SK-N-SH (cell line): ENCODE data around the gene MAP3K7CL. TPM values are rescaled to one million over a fixed set of nuclear protein-coding genes. Genes with fewer than 3 reads are reported as not detected.

Experiments
- CTCF ChIA-PET: fragments of 300-600, 350-600 bp; formaldehyde crosslinking; extraction: SDS; loops from one replicate; lab custom pipeline; 2021; lab: Yijun Ruan, JAX
- POLR2A ChIA-PET: fragments of 350-600 bp; sonication (Branson Sonifier 250); formaldehyde crosslinking; extraction: SDS; loops from one replicate; lab custom pipeline; 2020; ENCODE audit warnings: antibody characterized with exemption, inconsistent platforms; lab: Yijun Ruan, JAX
- DNase-seq: peaks from one replicate; pipeline ENCODE4 v3.0.0; 2012
- H2AFZ ChIP-seq: fragments of 200-600 bp; sonication (generic); 2 replicates; pipeline ENCODE4 v1.8.1; 2016; ENCODE audit warnings: antibody characterized with exemption, mild to moderate bottlenecking, low read depth
- H3F3A ChIP-seq: fragments of 200-600 bp; sonication (generic); replicated peaks from 2 replicates; pipeline ENCODE3; 2016; ENCODE audit warnings: antibody characterized with exemption, mild to moderate bottlenecking; ENCODE audit not compliant: insufficient read depth
- H3K27ac ChIP-seq, 2 experiments: fragments of 200-500 bp in 1 of 2; fragments of 200-600 bp in 1 of 2; sonication (Bioruptor generic) in 1 of 2; sonication (generic), shearing (Covaris generic) in 1 of 2; 2 replicates each; pipeline versions ENCODE4 v1.5.1 to v1.6.1; 2014 to 2016; ENCODE audit warnings: low read depth in 2 of 2, inconsistent platforms in 1 of 2, low read length in 1 of 2, mild to moderate bottlenecking in 1 of 2, mixed read lengths in 1 of 2
- H3K27me3 ChIP-seq: fragments of 200-600 bp; sonication (generic), shearing (Covaris generic); 2 replicates; pipeline ENCODE4 v1.6.1; 2016; ENCODE audit warnings: mixed run types; ENCODE audit not compliant: insufficient read depth
- H3K36me3 ChIP-seq, 2 experiments: fragments of 200-500 bp in 1 of 2; fragments of 200-600 bp in 1 of 2; sonication (Bioruptor generic) in 1 of 2; sonication (generic) in 1 of 2; replicated peaks in 1 of 2; 2 replicates each; pipeline versions ENCODE3 to v1.5.1; 2014 to 2016; ENCODE audit warnings: low read length in 1 of 2, mild to moderate bottlenecking in 1 of 2; ENCODE audit not compliant: insufficient read depth in 2 of 2, control insufficient read depth in 1 of 2
- H3K4me1 ChIP-seq, 2 experiments: fragments of 200-500 bp in 1 of 2; fragments of 200-600 bp in 1 of 2; sonication (Bioruptor generic) in 1 of 2; sonication (generic), shearing (Covaris generic) in 1 of 2; 2 replicates each; pipeline versions ENCODE4 v1.5.1 to v1.6.1; 2014 to 2016; ENCODE audit warnings: low read depth in 1 of 2, low read length in 1 of 2, mixed run types in 1 of 2; ENCODE audit not compliant: insufficient read depth in 2 of 2, control insufficient read depth in 1 of 2
- H3K4me2 ChIP-seq: fragments of 200-600 bp; sonication (generic), shearing (Covaris generic); 2 replicates; pipeline ENCODE4 v1.6.1; 2017; ENCODE audit warnings: mixed run types
- H3K4me3 ChIP-seq, 2 experiments: fragments of 200-500 bp in 1 of 2; fragments of 200-600 bp in 1 of 2; sonication (Bioruptor generic) in 1 of 2; sonication (generic), shearing (Covaris generic) in 1 of 2; 2 replicates each; pipeline versions ENCODE4 v1.5.1 to v1.8.1; 2014 to 2016; ENCODE audit warnings: low read depth in 2 of 2, inconsistent platforms in 1 of 2, low read length in 1 of 2, mild to moderate bottlenecking in 1 of 2, mixed read lengths in 1 of 2, moderate library complexity in 1 of 2
- H3K79me2 ChIP-seq: fragments of 200-600 bp; sonication (generic); 2 replicates; pipeline ENCODE4 v1.8.1; 2017; ENCODE audit warnings: mild to moderate bottlenecking; ENCODE audit not compliant: insufficient read depth
- H3K9ac ChIP-seq: fragments of 200-600 bp; sonication (generic); 2 replicates; pipeline ENCODE4 v1.6.1; 2017; ENCODE audit warnings: mixed run types
- H3K9me2 ChIP-seq: fragments of 200-600 bp; sonication (generic); 2 replicates; pipeline ENCODE4 v1.6.1; 2017; ENCODE audit warnings: mixed run types
- H3K9me3 ChIP-seq: fragments of 200-600 bp; sonication (generic); 2 replicates; pipeline ENCODE4 v1.6.1; 2017; ENCODE audit warnings: mixed run types, mild to moderate bottlenecking, moderate library complexity
- H4K20me1 ChIP-seq: fragments of 200-600 bp; sonication (generic); 2 replicates; pipeline ENCODE4 v1.6.1; 2017; ENCODE audit warnings: mild to moderate bottlenecking, mixed run types; ENCODE audit not compliant: insufficient read depth
- CHD2 ChIP-seq: fragments of 150-350 bp; IDR thresholded peaks from 2 replicates; pipeline ENCODE4 v1.6.1; 2018; ENCODE audit warnings: low read length; ENCODE audit not compliant: partially characterized antibody
- ELF1 ChIP-seq: IDR thresholded peaks from 2 replicates; pipeline ENCODE4 v1.4.0; 2012
- FOXM1 ChIP-seq: IDR thresholded peaks from 2 replicates; pipeline ENCODE4 v1.4.0; 2012; ENCODE audit warnings: low read depth, mild to moderate bottlenecking
- JUND ChIP-seq: IDR thresholded peaks from 2 replicates; pipeline ENCODE4 v1.4.0; 2012
- NRF1 ChIP-seq: IDR thresholded peaks from 2 replicates; pipeline ENCODE4 v1.6.1; 2012; ENCODE audit warnings: low read depth, mild to moderate bottlenecking, low read length
- POLR2AphosphoS5 ChIP-seq: IDR thresholded peaks from 2 replicates; pipeline ENCODE4 v1.6.1; 2012; ENCODE audit warnings: low read depth, low read length
- RAD21 ChIP-seq: IDR thresholded peaks from 2 replicates; pipeline ENCODE4 v1.6.1; 2012; ENCODE audit warnings: mild to moderate bottlenecking, low read length
- RCOR1 ChIP-seq: fragments of 150-350 bp; IDR thresholded peaks from 2 replicates; pipeline ENCODE4 v1.6.1; 2017; ENCODE audit warnings: antibody characterized with exemption, low read length
- RFX5 ChIP-seq: IDR thresholded peaks from 2 replicates; pipeline ENCODE4 v1.6.1; 2012; ENCODE audit warnings: mild to moderate bottlenecking, improper control_type of control experiment, low read length
- RXRA ChIP-seq: IDR thresholded peaks from 2 replicates; pipeline ENCODE4 v1.4.0; 2012; ENCODE audit warnings: low read depth, mild to moderate bottlenecking, borderline replicate concordance
- SIN3A ChIP-seq: IDR thresholded peaks from 2 replicates; pipeline ENCODE4 v1.6.1; 2012; ENCODE audit warnings: low read depth, mild to moderate bottlenecking, low read length, moderate library complexity, borderline replicate concordance
- SMC3 ChIP-seq: IDR thresholded peaks from 2 replicates; pipeline ENCODE4 v1.6.1; 2012; ENCODE audit warnings: low read depth, low read length, improper control_type of control experiment
- TAF1 ChIP-seq: IDR thresholded peaks from 2 replicates; pipeline ENCODE4 v1.6.1; 2012; ENCODE audit warnings: low read depth, mild to moderate bottlenecking, low read length, moderate library complexity, borderline replicate concordance
- WGBS: methylation state at CpG from one replicate; pipeline ENCODE4 v1.1.6; 2017; ENCODE audit warnings: low lambda C conversion rate; 5-methylcytosine and 5-hydroxymethylcytosine counted together
- polyA plus RNA-seq, 3 experiments: library from polyadenylated mRNA; depleted of rRNA; stranded (reverse); fragments of >200 nt; gene quantifications; 2 replicates each; pipeline ENCODE4 v1.2.3, GENCODE V29; 2012
- TF ChIP-seq, protein P1 (sequence below): fragments of 150-350 bp; IDR thresholded peaks from 2 replicates; pipeline ENCODE4 v1.6.1; 2017; ENCODE audit warnings: antibody characterized with exemption, low read length, low read depth, borderline replicate concordance

MAP3K7CL gene
- polyA plus RNA-seq, 1 of the 3 experiments (the other 2 are of a cell fraction), result 2.3 TPM

DNA sequence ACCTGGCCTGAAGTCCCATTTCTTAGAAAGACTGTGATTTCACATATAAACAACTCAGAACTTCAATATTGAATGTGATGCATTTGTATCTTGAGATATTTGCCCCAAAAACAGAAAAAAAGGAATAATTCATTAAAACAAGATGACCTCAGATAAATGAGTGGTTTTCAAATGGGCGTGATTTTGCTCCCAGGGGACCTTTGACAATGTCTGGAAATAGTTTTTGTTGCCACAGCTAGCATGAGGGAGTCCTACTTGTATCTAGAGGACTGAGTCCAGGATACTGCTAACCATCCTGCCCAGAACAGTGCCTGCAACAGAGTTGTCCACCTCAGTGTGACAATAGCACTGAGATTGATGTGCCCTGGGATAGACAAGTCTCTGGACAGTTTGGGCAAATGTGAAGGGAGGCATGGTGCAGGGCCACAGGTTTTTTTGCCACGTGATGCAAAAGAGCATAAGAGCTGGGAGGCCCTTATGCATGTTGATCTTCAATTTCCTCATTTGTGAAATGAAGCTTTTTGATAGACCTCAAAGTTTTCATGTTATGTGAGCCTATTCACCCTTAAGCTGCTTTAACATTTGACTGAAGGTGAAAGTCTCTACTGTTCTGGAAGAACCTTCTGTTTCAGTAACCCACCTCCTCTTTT is 46.2 kb downstream of the MAP3K7CL start:
- WGBS, result 72% methylated on average over 2 of the region's 2 CpGs
- H4K20me1 ChIP-seq, result no peaks in the 10 kb centered on the region
- no peaks in the 10 kb centered on the region for H3K79me2 ChIP-seq
- H3K4me3 ChIP-seq, result no peak overlapping the region
- H3K9me3 ChIP-seq, result no peaks in the 10 kb centered on the region
- CTCF ChIA-PET, result interaction anchor here (1.1 kb wide), 1 partner anchor 16 kb away, joined by 3 read pairs; no protein-coding TSS in a partner anchor
- H3F3A ChIP-seq, result peaks cover 30% of the 10 kb centered on the region
- DNase-seq, result no peak
- no peak overlapping the region for H2AFZ ChIP-seq
- peak overlapping the region in 1 of 2 experiments; percentile 93; a peak in 1 of 4 replicates for H3K27ac ChIP-seq
- H3K27me3 ChIP-seq, result no peaks in the 10 kb centered on the region
- POLR2A ChIA-PET, result no interaction called here
- H3K9me2 ChIP-seq, result no peaks in the 10 kb centered on the region
- H3K36me3 ChIP-seq, result no peaks in the 10 kb centered on the region
- no peak overlapping the region for H3K9ac ChIP-seq
- peaks cover 0 to 14% of the 10 kb centered on the region in 2 experiments; a peak in 2 of 4 replicates for H3K4me1 ChIP-seq
- no peak overlapping the region for H3K4me2 ChIP-seq
- TF ChIP-seq JUND (no peak), NRF1 (no peak), RFX5 (no peak), RXRA (no peak), CHD2 (no peak), SMC3 (no peak), POLR2AphosphoS5 (no peak), SIN3A (no peak)
- TF ChIP-seq, protein P1, sequence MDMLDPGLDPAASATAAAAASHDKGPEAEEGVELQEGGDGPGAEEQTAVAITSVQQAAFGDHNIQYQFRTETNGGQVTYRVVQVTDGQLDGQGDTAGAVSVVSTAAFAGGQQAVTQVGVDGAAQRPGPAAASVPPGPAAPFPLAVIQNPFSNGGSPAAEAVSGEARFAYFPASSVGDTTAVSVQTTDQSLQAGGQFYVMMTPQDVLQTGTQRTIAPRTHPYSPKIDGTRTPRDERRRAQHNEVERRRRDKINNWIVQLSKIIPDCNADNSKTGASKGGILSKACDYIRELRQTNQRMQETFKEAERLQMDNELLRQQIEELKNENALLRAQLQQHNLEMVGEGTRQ, result no peak

DNA sequence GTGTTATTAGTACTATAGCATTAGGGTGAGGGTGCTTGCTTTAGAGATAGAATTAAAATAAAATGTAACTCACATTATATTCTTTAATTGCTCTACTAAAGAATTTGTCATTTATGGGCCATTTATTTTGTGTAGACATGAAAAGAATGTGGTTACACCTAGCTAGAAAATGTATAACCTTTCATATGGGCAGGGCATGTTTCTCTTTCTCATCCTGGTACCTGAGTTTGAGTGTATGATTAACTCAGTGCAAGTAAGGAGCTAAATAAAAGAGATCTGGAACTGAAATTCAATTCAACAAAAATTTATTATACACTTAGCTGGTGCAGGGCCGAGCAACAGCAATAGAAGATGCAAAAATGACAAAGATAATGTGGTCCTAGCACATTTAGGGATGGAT is 47.4 kb downstream of the MAP3K7CL start:
- 39% methylated on average over 1 of the region's 1 CpG for WGBS
- Histone ChIP-seq H2AFZ (no peak overlapping the region), H3F3A (peaks cover 42% of the 10 kb centered on the region), H3K4me1 (peaks cover 0 to 18% of the 10 kb centered on the region in 2 experiments; a peak in 3 of 4 replicates), H3K79me2 (no peaks in the 10 kb centered on the region)
- POLR2A ChIA-PET, result no interaction called here
- TF ChIP-seq RCOR1, result no peak
- no peak for TF ChIP-seq RAD21
- TF ChIP-seq ELF1, result no peak
- TF ChIP-seq FOXM1, result no peak
- TF ChIP-seq RFX5, result no peak
- no peak for TF ChIP-seq TAF1
- TF ChIP-seq, all 33 proteins: peak for 0
- H3K36me3 ChIP-seq, result no peaks in the 10 kb centered on the region
- no peaks in the 10 kb centered on the region for H3K9me2 ChIP-seq
- H3K27me3 ChIP-seq, result no peaks in the 10 kb centered on the region
- no peak for DNase-seq
- H3K9me3 ChIP-seq, result no peaks in the 10 kb centered on the region
- no peak overlapping the region for H3K27ac ChIP-seq
- H3K4me2 ChIP-seq, result no peak overlapping the region
- H3K4me3 ChIP-seq, result no peak overlapping the region
- CTCF ChIA-PET, result interaction anchor here (1.1 to 1.2 kb wide), 2 partner anchors 13 to 17 kb away, joined by 3 read pairs; no protein-coding TSS in a partner anchor
- H3K9ac ChIP-seq, result no peak overlapping the region
- H4K20me1 ChIP-seq, result no peaks in the 10 kb centered on the region
